MM.1S (cell line): ENCODE measurements around the gene PRR15L.
"Not testable (repeated sequence)": the region's sequence is repeated elsewhere in the genome, so short reads cannot be mapped to it uniquely, and the experiment has no call there.

ENCODE experiments used
- DNase-seq: peaks from one replicate; pipeline ENCODE4 v3.0.0-alpha.2; 2015
- H2AFZ ChIP-seq: fragments of 300-600 bp; sonication (generic); 2 replicates; pipeline ENCODE4 v1.6.0; 2016; ENCODE audit warnings: antibody characterized with exemption, low read length
- H3F3A ChIP-seq: fragments of 300-600 bp; sonication (generic); 2 replicates; pipeline ENCODE4 v1.6.1; 2016; ENCODE audit warnings: mild to moderate bottlenecking, antibody characterized with exemption, low read length, moderate library complexity, mixed read lengths; ENCODE audit not compliant: insufficient read depth
- H3K27ac ChIP-seq: fragments of 300-600 bp; sonication (generic); 2 replicates; pipeline ENCODE4 v1.5.1; 2016; ENCODE audit warnings: mild to moderate bottlenecking, low read length
- H3K27me3 ChIP-seq: fragments of 300-600 bp; sonication (generic); replicated peaks from 2 replicates; pipeline ENCODE4 v1.6.0; 2016; ENCODE audit warnings: low read length; ENCODE audit not compliant: insufficient read depth
- H3K36me3 ChIP-seq: fragments of 300-600 bp; sonication (generic); replicated peaks from 2 replicates; pipeline ENCODE4 v1.6.1; 2016; ENCODE audit warnings: mild to moderate bottlenecking, low read length, mixed read lengths; ENCODE audit not compliant: insufficient read depth
- H3K4me1 ChIP-seq: fragments of 300-600 bp; sonication (generic); 2 replicates; pipeline ENCODE4 v1.6.1; 2016; ENCODE audit warnings: low read length, mixed read lengths
- H3K4me2 ChIP-seq: fragments of 300-600 bp; sonication (generic); 2 replicates; pipeline ENCODE4 v1.6.0; 2016; ENCODE audit warnings: low read depth, low read length
- H3K4me3 ChIP-seq: fragments of 300-600 bp; sonication (generic); 2 replicates; pipeline ENCODE4 v1.5.1; 2016; ENCODE audit warnings: low read length, mixed read lengths
- H3K79me2 ChIP-seq: fragments of 300-600 bp; sonication (generic); 2 replicates; pipeline ENCODE4 v1.6.1; 2016; ENCODE audit warnings: mixed run types, low read length, mixed read lengths
- H3K9ac ChIP-seq: fragments of 300-600 bp; sonication (generic); 2 replicates; pipeline ENCODE4 v1.6.1; 2016; ENCODE audit warnings: low read length, mixed read lengths
- H3K9me2 ChIP-seq: fragments of 300-600 bp; sonication (generic); replicated peaks from 2 replicates; pipeline ENCODE4 v1.6.1; 2016; ENCODE audit warnings: mild to moderate bottlenecking, low read length, mixed read lengths; ENCODE audit not compliant: insufficient read depth
- H3K9me3 ChIP-seq: fragments of 300-600 bp; sonication (generic); replicated peaks from 2 replicates; pipeline ENCODE4 v1.6.1; 2016; ENCODE audit warnings: mild to moderate bottlenecking, low read length, mixed read lengths; ENCODE audit not compliant: insufficient read depth
- H4K20me1 ChIP-seq: fragments of 300-600 bp; sonication (generic); 2 replicates; pipeline ENCODE4 v1.6.1; 2016; ENCODE audit warnings: mild to moderate bottlenecking, low read length, moderate library complexity, mixed read lengths; ENCODE audit not compliant: insufficient read depth
- CTCF ChIP-seq: fragments of 300-600 bp; sonication (generic); IDR thresholded peaks from 2 replicates; pipeline ENCODE4 v1.5.1; 2016; ENCODE audit warnings: antibody characterized with exemption, low read length, mixed read lengths
- EZH2 ChIP-seq: fragments of 300-600 bp; sonication (generic); optimal IDR thresholded peaks from 2 replicates; pipeline ENCODE3; 2017; ENCODE audit warnings: low read depth, mild to moderate bottlenecking, antibody characterized with exemption, low read length, mixed read lengths
- EZH2phosphoT487 ChIP-seq: fragments of 300-600 bp; sonication (generic); IDR thresholded peaks from 2 replicates; pipeline ENCODE4 v1.6.1; 2018; ENCODE audit warnings: antibody characterized with exemption, low read length

PRR15L gene

GRCh38 chr17:48003417-48004151, 45.9 kb upstream of the PRR15L start:
- Histone ChIP-seq H3K4me2 (no peak overlapping the region), H3K27me3 (0 out of 2 replicates have a peak, but pooled peaks cover 7% of the 10 kb centered on the region), H3K4me3 (no peak overlapping the region), H3K79me2 (no peaks in the 10 kb centered on the region), H3K9ac (no peak overlapping the region), H3K4me1 (0 out of 2 replicates have a peak, but pooled peaks cover 5% of the 10 kb centered on the region), H3K9me3 (no peaks in the 10 kb centered on the region), H4K20me1 (no peaks in the 10 kb centered on the region), H3F3A (no peaks in the 10 kb centered on the region), H3K36me3 (no peaks in the 10 kb centered on the region), H3K27ac (no peak overlapping the region), H3K9me2 (no peaks in the 10 kb centered on the region), H2AFZ (no peak overlapping the region)
- DNase-seq: no peak
- TF ChIP-seq CTCF (no peak), EZH2 (no peak), EZH2phosphoT487 (no peak)

- TF ChIP-seq CTCF: no peak
- no peak for TF ChIP-seq EZH2
- no peak for TF ChIP-seq EZH2phosphoT487
Observed at GRCh38 chr17:48002916-48003416, 45.3 kb upstream of the PRR15L start.

GRCh38 chr17:48002266-48002915, 44.7 kb upstream of the PRR15L start:
- H3F3A ChIP-seq: no peaks in the 10 kb centered on the region
- TF ChIP-seq EZH2phosphoT487 (no peak), EZH2 (no peak), CTCF (no peak)
- H3K9me2 ChIP-seq: no peaks in the 10 kb centered on the region
- H3K9ac ChIP-seq: no peak overlapping the region
- H3K27ac ChIP-seq: no peak overlapping the region
- 0 out of 2 replicates have a peak, but pooled peaks cover 7% of the 10 kb centered on the region for H3K27me3 ChIP-seq
- no peak overlapping the region for H3K4me3 ChIP-seq
- no peaks in the 10 kb centered on the region for H3K9me3 ChIP-seq
- H3K4me2 ChIP-seq: no peak overlapping the region
- H4K20me1 ChIP-seq: no peaks in the 10 kb centered on the region
- H3K4me1 ChIP-seq: 0 out of 2 replicates have a peak, but pooled peaks cover 5% of the 10 kb centered on the region
- peak overlapping the region; percentile 50; the same call in 1 of the 2 replicates for H2AFZ ChIP-seq
- no peak for DNase-seq
- H3K36me3 ChIP-seq: no peaks in the 10 kb centered on the region
- H3K79me2 ChIP-seq: no peaks in the 10 kb centered on the region

More at GRCh38 chr17:48002916-48003416, 45.3 kb upstream of the PRR15L start:
- no peak overlapping the region for H3K4me3 ChIP-seq
- no peak for DNase-seq
- no peaks in the 10 kb centered on the region for H3K36me3 ChIP-seq
- no peaks in the 10 kb centered on the region for H3K9me2 ChIP-seq
- no peak overlapping the region for H3K9ac ChIP-seq
- H3K9me3 ChIP-seq: no peaks in the 10 kb centered on the region
- H3K27me3 ChIP-seq: 0 out of 2 replicates have a peak, but pooled peaks cover 7% of the 10 kb centered on the region
- H3K79me2 ChIP-seq: no peaks in the 10 kb centered on the region
- H3K4me1 ChIP-seq: 0 out of 2 replicates have a peak, but pooled peaks cover 5% of the 10 kb centered on the region
- no peak overlapping the region for H3K4me2 ChIP-seq
- no peak overlapping the region for H3K27ac ChIP-seq
- H3F3A ChIP-seq: no peaks in the 10 kb centered on the region
- H4K20me1 ChIP-seq: no peaks in the 10 kb centered on the region
- no peak overlapping the region for H2AFZ ChIP-seq

- H3K9ac ChIP-seq, H3K4me1 ChIP-seq, H4K20me1 ChIP-seq, H3K9me2 ChIP-seq, H2AFZ ChIP-seq, H3K4me2 ChIP-seq, H3K27ac ChIP-seq, H3F3A ChIP-seq, H3K36me3 ChIP-seq, H3K4me3 ChIP-seq, H3K79me2 ChIP-seq, H3K9me3 ChIP-seq, H3K27me3 ChIP-seq, DNase-seq: not testable (repeated sequence)
Observed at GRCh38 chr17:48001657-48002056, 44.0 kb upstream of the PRR15L start.
